ENCODE measurements around the gene PSTK.

The PSTK gene

DNA sequence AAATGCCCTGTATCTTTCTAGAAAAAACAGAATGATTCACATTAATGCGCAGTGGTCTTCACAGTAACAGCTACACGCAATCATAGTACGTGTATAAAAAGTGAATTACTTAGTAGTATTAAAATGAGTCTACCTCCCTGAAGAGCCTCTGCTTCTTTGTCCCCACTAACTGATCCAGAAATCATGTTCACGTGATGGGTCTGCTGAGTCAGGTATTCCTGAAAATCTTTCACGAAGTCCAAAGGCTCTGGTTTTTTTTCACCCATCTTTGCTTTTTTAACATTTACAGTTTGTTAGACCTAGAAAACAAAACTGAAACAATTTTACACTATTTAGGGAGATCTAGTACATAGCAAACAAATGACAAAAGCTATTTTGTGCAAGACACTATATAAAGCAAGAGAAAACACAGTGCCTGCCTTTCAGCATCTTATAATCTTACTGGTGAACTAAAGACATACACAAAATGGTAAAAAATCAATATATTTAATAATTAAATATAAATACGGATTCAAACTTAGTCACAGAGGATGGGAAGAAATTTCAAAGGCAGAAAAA, 18.2 kb downstream of the PSTK start:
- no peak overlapping the region for H3K9ac ChIP-seq (ENCODE audit: low read length)
- H3K36me3 ChIP-seq (ENCODE audit: control insufficient read depth, insufficient read depth, low read length), result peaks cover 19% of the 10 kb centered on the region
- H3K4me3 ChIP-seq (ENCODE audit: low read length), result no peak overlapping the region
- H3K4me1 ChIP-seq (ENCODE audit: control insufficient read depth, insufficient read depth, low read length), result peaks cover 6% of the 10 kb centered on the region
- H3K27me3 ChIP-seq (ENCODE audit: control insufficient read depth, insufficient read depth, low read length), result no peaks in the 10 kb centered on the region
- H3K27ac ChIP-seq (ENCODE audit: low read depth, low read length), result no peak overlapping the region

- H3K4me3 ChIP-seq (ENCODE audit: low read length), result no peak overlapping the region
- no peak overlapping the region for H3K27ac ChIP-seq (ENCODE audit: low read depth, low read length)
- no peaks in the 10 kb centered on the region for H3K27me3 ChIP-seq (ENCODE audit: control insufficient read depth, insufficient read depth, low read length)
- H3K4me1 ChIP-seq (ENCODE audit: control insufficient read depth, insufficient read depth, low read length), result peaks cover 6% of the 10 kb centered on the region
- H3K36me3 ChIP-seq (ENCODE audit: control insufficient read depth, insufficient read depth, low read length), result peaks cover 15% of the 10 kb centered on the region
- H3K9ac ChIP-seq (ENCODE audit: low read length), result no peak overlapping the region
Measured at GRCh38 chr10:122998934-122999333, 18.7 kb downstream of the PSTK start.

- Histone ChIP-seq H3K27ac (ENCODE audit: low read depth, low read length) (no peak overlapping the region), H3K9ac (ENCODE audit: low read length) (no peak overlapping the region)
Measured at GRCh38 chr10:122999347-122999746, 19.1 kb downstream of the PSTK start.

GRCh38 chr10:123000155-123000554, 20.0 kb downstream of the PSTK start:
- Histone ChIP-seq H3K4me1 (ENCODE audit: control insufficient read depth, insufficient read depth, low read length) (peaks cover 6% of the 10 kb centered on the region), H3K27me3 (ENCODE audit: control insufficient read depth, insufficient read depth, low read length) (no peaks in the 10 kb centered on the region), H3K4me3 (ENCODE audit: low read length) (no peak overlapping the region), H3K27ac (ENCODE audit: low read depth, low read length) (no peak overlapping the region), H3K36me3 (ENCODE audit: control insufficient read depth, insufficient read depth, low read length) (peaks cover 7% of the 10 kb centered on the region), H3K9ac (ENCODE audit: low read length) (no peak overlapping the region)

More at GRCh38 chr10:122999347-122999746, 19.1 kb downstream of the PSTK start:
- Histone ChIP-seq H3K27me3 (ENCODE audit: control insufficient read depth, insufficient read depth, low read length) (no peaks in the 10 kb centered on the region), H3K4me1 (ENCODE audit: control insufficient read depth, insufficient read depth, low read length) (peaks cover 6% of the 10 kb centered on the region), H3K4me3 (ENCODE audit: low read length) (no peak overlapping the region), H3K36me3 (ENCODE audit: control insufficient read depth, insufficient read depth, low read length) (peaks cover 11% of the 10 kb centered on the region)

DNA sequence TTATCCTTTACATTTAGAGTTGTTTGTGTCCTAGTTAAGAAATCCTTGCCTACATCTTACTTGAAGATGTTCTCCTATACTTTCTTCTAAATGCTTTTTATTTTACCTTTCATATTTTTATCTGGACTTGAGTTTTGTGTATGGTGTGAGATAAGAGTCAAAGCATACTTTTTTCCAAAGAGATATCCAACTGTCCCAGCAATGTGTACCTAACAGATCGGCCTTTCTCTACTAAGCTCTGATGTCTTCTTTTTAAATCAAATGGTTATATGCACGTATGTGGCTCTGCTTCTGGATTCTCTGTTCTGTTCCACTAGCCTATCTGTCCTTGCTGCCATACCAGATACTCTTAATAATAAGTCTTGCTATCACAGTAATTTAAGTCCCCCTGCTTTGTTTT, 21.2 kb downstream of the PSTK start:
- no peaks in the 10 kb centered on the region for H3K27me3 ChIP-seq (ENCODE audit: control insufficient read depth, insufficient read depth, low read length)
- H3K36me3 ChIP-seq (ENCODE audit: control insufficient read depth, insufficient read depth, low read length), result no peaks in the 10 kb centered on the region
- H3K9ac ChIP-seq (ENCODE audit: low read length), result no peak overlapping the region
- no peak overlapping the region for H3K27ac ChIP-seq (ENCODE audit: low read depth, low read length)
- peaks cover 6% of the 10 kb centered on the region for H3K4me1 ChIP-seq (ENCODE audit: control insufficient read depth, insufficient read depth, low read length)
- no peak overlapping the region for H3K4me3 ChIP-seq (ENCODE audit: low read length)

DNA sequence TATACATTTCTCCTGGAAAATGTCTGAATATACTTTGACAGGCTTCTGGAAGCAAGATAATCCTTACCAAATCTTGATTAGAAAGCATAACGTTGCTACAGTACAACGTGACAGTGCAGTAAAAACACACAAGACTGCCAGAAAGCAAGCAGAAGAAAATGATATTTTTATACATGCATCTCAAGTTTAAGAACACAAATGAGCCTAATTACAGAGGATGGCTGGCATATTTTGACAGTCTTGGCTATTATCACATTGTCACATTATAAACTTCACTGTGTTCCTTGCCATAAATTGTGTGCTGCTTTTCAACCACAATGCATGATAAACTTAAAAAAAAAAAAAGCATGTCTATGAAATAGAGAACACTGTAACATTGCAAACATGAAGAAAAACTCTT, 24.1 kb downstream of the PSTK start:
- no peaks in the 10 kb centered on the region for H3K36me3 ChIP-seq (ENCODE audit: control insufficient read depth, insufficient read depth, low read length)
- no peaks in the 10 kb centered on the region for H3K27me3 ChIP-seq (ENCODE audit: control insufficient read depth, insufficient read depth, low read length)
- no peak overlapping the region for H3K4me3 ChIP-seq (ENCODE audit: low read length)
- H3K9ac ChIP-seq (ENCODE audit: low read length), result no peak overlapping the region
- H3K27ac ChIP-seq (ENCODE audit: low read depth, low read length), result no peak overlapping the region
- H3K4me1 ChIP-seq (ENCODE audit: control insufficient read depth, insufficient read depth, low read length), result peaks cover 15% of the 10 kb centered on the region

GRCh38 chr10:123007558-123008354, 27.6 kb downstream of the PSTK start:
- no peaks in the 10 kb centered on the region for H3K27me3 ChIP-seq (ENCODE audit: control insufficient read depth, insufficient read depth, low read length)
- peak overlapping the region; percentile 92 for H3K27ac ChIP-seq (ENCODE audit: low read depth, low read length)
- H3K4me1 ChIP-seq (ENCODE audit: control insufficient read depth, insufficient read depth, low read length), result peaks cover 11% of the 10 kb centered on the region
- H3K36me3 ChIP-seq (ENCODE audit: control insufficient read depth, insufficient read depth, low read length), result no peaks in the 10 kb centered on the region
- peak overlapping the region; percentile 92 for H3K4me3 ChIP-seq (ENCODE audit: low read length)
- peak overlapping the region; percentile 82 for H3K9ac ChIP-seq (ENCODE audit: low read length)

- Histone ChIP-seq H3K36me3 (ENCODE audit: control insufficient read depth, insufficient read depth, low read length) (no peaks in the 10 kb centered on the region), H3K27me3 (ENCODE audit: control insufficient read depth, insufficient read depth, low read length) (no peaks in the 10 kb centered on the region), H3K27ac (ENCODE audit: low read depth, low read length) (peak within 1 kb of the TSS; percentile 92), H3K4me3 (ENCODE audit: low read length) (peak within 1 kb of the TSS; percentile 92), H3K4me1 (ENCODE audit: control insufficient read depth, insufficient read depth, low read length) (peaks cover 11% of the 10 kb centered on the region), H3K9ac (ENCODE audit: low read length) (peak within 1 kb of the TSS; percentile 82)
Measured at GRCh38 chr10:123008355-123009104, 28.3 kb downstream of the PSTK start, which contains the start of the genes ACADSB and IKZF5. Gene ACADSB, plus strand, starts transcription at chr10:123009006. Its CDS starts 24 bp downstream, at chr10:123009030. Gene IKZF5, minus strand, starts transcription at chr10:123008795. Its CDS starts 10,170 bp downstream, at chr10:122998625.

GRCh38 chr10:123009105-123009820, 29.1 kb downstream of the PSTK start:
- Histone ChIP-seq H3K4me1 (ENCODE audit: control insufficient read depth, insufficient read depth, low read length) (peaks cover 11% of the 10 kb centered on the region), H3K36me3 (ENCODE audit: control insufficient read depth, insufficient read depth, low read length) (no peaks in the 10 kb centered on the region), H3K27me3 (ENCODE audit: control insufficient read depth, insufficient read depth, low read length) (no peaks in the 10 kb centered on the region), H3K4me3 (ENCODE audit: low read length) (peak overlapping the region; percentile 80), H3K9ac (ENCODE audit: low read length) (peak overlapping the region; percentile 70), H3K27ac (ENCODE audit: low read depth, low read length) (peak overlapping the region; percentile 74)

- Histone ChIP-seq H3K4me1 (ENCODE audit: control insufficient read depth, insufficient read depth, low read length) (peaks cover 6% of the 10 kb centered on the region), H3K27ac (ENCODE audit: low read depth, low read length) (no peak overlapping the region), H3K4me3 (ENCODE audit: low read length) (no peak overlapping the region), H3K36me3 (ENCODE audit: control insufficient read depth, insufficient read depth, low read length) (no peaks in the 10 kb centered on the region), H3K27me3 (ENCODE audit: control insufficient read depth, insufficient read depth, low read length) (no peaks in the 10 kb centered on the region), H3K9ac (ENCODE audit: low read length) (no peak overlapping the region)
Measured at GRCh38 chr10:123011987-123012386, 31.8 kb downstream of the PSTK start.

GRCh38 chr10:123013456-123014419, 33.5 kb downstream of the PSTK start:
- Histone ChIP-seq H3K27ac (ENCODE audit: low read depth, low read length) (no peak overlapping the region), H3K9ac (ENCODE audit: low read length) (no peak overlapping the region), H3K4me1 (ENCODE audit: control insufficient read depth, insufficient read depth, low read length) (no peaks in the 10 kb centered on the region), H3K27me3 (ENCODE audit: control insufficient read depth, insufficient read depth, low read length) (no peaks in the 10 kb centered on the region), H3K36me3 (ENCODE audit: control insufficient read depth, insufficient read depth, low read length) (no peaks in the 10 kb centered on the region), H3K4me3 (ENCODE audit: low read length) (no peak overlapping the region)
